Left ventricle myocardium inferior (tissue), 1 donor: ENCODE data around the gene LBH. TPM values are rescaled to one million over a fixed set of nuclear protein-coding genes. Genes with fewer than 3 reads are reported as not detected.

Experiments
- DNase-seq: peaks from one replicate; pipeline ENCODE4 v3.0.0-alpha.2; 2020
- H3K27ac ChIP-seq: fragments of 200-600 bp; replicated peaks from 2 replicates; pipeline ENCODE4 v1.8.0; 2021
- H3K27me3 ChIP-seq: fragments of 200-600 bp; 2 replicates; pipeline ENCODE4 v1.8.0; 2021; ENCODE audit warnings: low read depth
- H3K36me3 ChIP-seq: fragments of 200-600 bp; 2 replicates; pipeline ENCODE4 v1.8.0; 2021
- H3K4me1 ChIP-seq: fragments of 200-600 bp; 2 replicates; pipeline ENCODE4 v1.8.0; 2021
- H3K4me3 ChIP-seq: fragments of 200-600 bp; 2 replicates; pipeline ENCODE4 v1.8.0; 2021; ENCODE audit warnings: mild to moderate bottlenecking, moderate library complexity
- H3K9me3 ChIP-seq: fragments of 200-600 bp; replicated peaks from 2 replicates; pipeline ENCODE4 v1.8.0; 2021
- intact Hi-C: fragments of 100-400 bp; cut with micrococcal nuclease; formaldehyde crosslinking; loops from one replicate; pipeline ENCODE4 v1.11.0; 2022
- total RNA-seq: library from RNA; stranded (reverse); fragmentation: NEBNext Ultra II Directional; extraction: Animal tissue kit (Norgen Biotek cat#: 25700); gene quantifications from one replicate; pipeline ENCODE4 v1.2.1, GENCODE V29; 2021
- TF ChIP-seq, protein P1 (sequence below): fragments of 200-600 bp; IDR thresholded peaks from 2 replicates; pipeline ENCODE4 v1.8.0; 2021; ENCODE audit warnings: antibody characterized with exemption, mild to moderate bottlenecking, borderline replicate concordance
- donor health status: DM: no; HTN: yes; CAD: no; lungs with severe emphysema.

Gene LBH
- total RNA-seq, 1 donor from 2014 or later: 200 TPM

- Histone ChIP-seq H3K9me3 (peaks cover 20% of the 10 kb centered on the region), H3K36me3 (peaks cover 51% of the 10 kb centered on the region), H3K27me3 (no peaks in the 10 kb centered on the region), H3K4me3 (no peak overlapping the region), H3K27ac (peak overlapping the region; percentile 27), H3K4me1 (peaks cover 41% of the 10 kb centered on the region)
- TF ChIP-seq, protein P1, sequence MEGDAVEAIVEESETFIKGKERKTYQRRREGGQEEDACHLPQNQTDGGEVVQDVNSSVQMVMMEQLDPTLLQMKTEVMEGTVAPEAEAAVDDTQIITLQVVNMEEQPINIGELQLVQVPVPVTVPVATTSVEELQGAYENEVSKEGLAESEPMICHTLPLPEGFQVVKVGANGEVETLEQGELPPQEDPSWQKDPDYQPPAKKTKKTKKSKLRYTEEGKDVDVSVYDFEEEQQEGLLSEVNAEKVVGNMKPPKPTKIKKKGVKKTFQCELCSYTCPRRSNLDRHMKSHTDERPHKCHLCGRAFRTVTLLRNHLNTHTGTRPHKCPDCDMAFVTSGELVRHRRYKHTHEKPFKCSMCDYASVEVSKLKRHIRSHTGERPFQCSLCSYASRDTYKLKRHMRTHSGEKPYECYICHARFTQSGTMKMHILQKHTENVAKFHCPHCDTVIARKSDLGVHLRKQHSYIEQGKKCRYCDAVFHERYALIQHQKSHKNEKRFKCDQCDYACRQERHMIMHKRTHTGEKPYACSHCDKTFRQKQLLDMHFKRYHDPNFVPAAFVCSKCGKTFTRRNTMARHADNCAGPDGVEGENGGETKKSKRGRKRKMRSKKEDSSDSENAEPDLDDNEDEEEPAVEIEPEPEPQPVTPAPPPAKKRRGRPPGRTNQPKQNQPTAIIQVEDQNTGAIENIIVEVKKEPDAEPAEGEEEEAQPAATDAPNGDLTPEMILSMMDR: no peak
- no peak for DNase-seq
- intact Hi-C loops: no loop called here
These were observed 28.7 kb downstream of the LBH start for GRCh38 chr2:30259827-30260679.

- TF ChIP-seq, protein P1: no peak
- no peak for DNase-seq
- Histone ChIP-seq H3K4me3 (no peak overlapping the region), H3K27me3 (no peaks in the 10 kb centered on the region), H3K27ac (no peak overlapping the region), H3K4me1 (peaks cover 35% of the 10 kb centered on the region), H3K9me3 (peaks cover 20% of the 10 kb centered on the region), H3K36me3 (peaks cover 42% of the 10 kb centered on the region)
- intact Hi-C loops: no loop called here
These were observed 29.6 kb downstream of the LBH start for GRCh38 chr2:30260941-30261340.

DNA sequence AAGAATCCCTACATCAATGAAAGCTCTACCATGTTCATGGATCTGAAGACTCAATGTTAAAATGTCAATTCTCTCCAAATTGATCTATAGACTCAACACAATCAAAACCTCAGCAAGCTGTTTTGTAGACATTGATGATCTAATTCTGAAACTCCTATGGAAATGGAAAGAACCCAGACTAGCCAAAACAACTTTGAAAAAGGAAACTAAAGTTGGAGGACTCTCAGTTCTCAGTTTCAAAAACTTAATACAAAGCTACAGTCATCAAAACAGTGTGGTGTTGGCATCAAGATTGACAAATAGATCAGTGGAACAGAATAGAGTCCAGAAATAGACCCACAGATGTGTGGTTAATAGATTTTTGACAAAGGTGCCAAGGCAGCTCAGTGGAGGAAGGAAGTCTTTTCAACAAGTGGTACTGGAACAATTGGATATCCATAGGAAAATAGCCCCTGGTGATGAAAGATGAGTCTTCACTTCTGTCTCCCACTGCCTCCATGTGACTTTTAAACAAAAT is 30.4 kb downstream of the LBH start:
- TF ChIP-seq, protein P1: no peak
- DNase-seq: no peak
- Histone ChIP-seq H3K4me1 (peaks cover 35% of the 10 kb centered on the region), H3K36me3 (peaks cover 36% of the 10 kb centered on the region), H3K27ac (no peak overlapping the region), H3K4me3 (no peak overlapping the region), H3K27me3 (no peaks in the 10 kb centered on the region), H3K9me3 (peaks cover 20% of the 10 kb centered on the region)
- intact Hi-C loops: no loop called here

DNA sequence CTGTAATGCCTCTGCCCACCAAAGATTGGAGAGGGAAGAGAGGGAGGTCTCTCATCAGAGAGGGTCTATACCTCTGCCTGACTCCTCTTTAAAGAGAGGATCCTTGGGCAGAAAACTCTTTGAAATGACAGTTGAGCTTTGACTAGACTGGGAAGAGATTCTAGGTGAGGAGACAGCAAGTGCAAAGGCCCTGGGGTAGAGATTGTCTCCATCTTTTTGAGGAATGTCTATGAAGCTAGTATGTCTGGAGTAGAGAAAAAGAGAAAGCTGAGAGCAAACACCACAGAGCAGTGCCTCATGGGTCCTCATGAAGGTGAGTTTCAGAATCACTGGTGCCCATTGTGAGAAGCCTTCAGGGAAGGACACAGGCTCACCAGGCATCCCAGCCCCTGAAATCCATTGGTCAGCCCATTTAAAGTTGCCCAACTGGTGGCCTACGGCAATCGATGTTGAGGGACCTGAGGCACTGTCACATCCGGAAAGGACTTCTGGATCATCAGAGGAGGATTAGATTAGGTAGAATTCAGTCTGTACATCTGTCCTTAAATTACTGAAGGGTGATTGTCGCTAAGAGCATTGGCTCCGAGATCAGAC is 31.5 kb downstream of the LBH start:
- Histone ChIP-seq H3K4me3 (no peak overlapping the region), H3K9me3 (peaks cover 20% of the 10 kb centered on the region), H3K4me1 (peaks cover 26% of the 10 kb centered on the region), H3K36me3 (peaks cover 26% of the 10 kb centered on the region), H3K27ac (no peak overlapping the region), H3K27me3 (no peaks in the 10 kb centered on the region)
- TF ChIP-seq, protein P1: no peak
- DNase-seq: no peak
- intact Hi-C loops: no loop called here

GRCh38 chr2:30264274-30264673 is 32.9 kb downstream of the LBH start:
- DNase-seq: no peak
- peaks cover 11% of the 10 kb centered on the region for H3K36me3 ChIP-seq
- intact Hi-C loops: no loop called here
- peaks cover 28% of the 10 kb centered on the region for H3K4me1 ChIP-seq
- H3K27me3 ChIP-seq: no peaks in the 10 kb centered on the region
- TF ChIP-seq, protein P1: no peak
- no peak overlapping the region for H3K27ac ChIP-seq
- H3K9me3 ChIP-seq: peaks cover 20% of the 10 kb centered on the region
- no peak overlapping the region for H3K4me3 ChIP-seq
